H1 (cell line): ENCODE data around the gene EFHD1. TPM values are rescaled to one million over a fixed set of nuclear protein-coding genes. Genes with fewer than 3 reads are reported as not detected.

Experiments
- CREB1 ChIP-seq: IDR thresholded peaks from 2 replicates; pipeline ENCODE4 v1.6.1; 2012; ENCODE audit warnings: inconsistent platforms
- EGR1 ChIP-seq: IDR thresholded peaks from 2 replicates; pipeline ENCODE4 v1.6.1; 2011; ENCODE audit warnings: low read depth, low read length, borderline replicate concordance
- KDM1A ChIP-seq: fragments of 200-600, 300-600 bp; sonication (generic); IDR thresholded peaks from 2 replicates; pipeline ENCODE4 v1.7.1; 2016; ENCODE audit warnings: mild to moderate bottlenecking, low read length, borderline replicate concordance
- SIRT6 ChIP-seq: IDR thresholded peaks from one replicate; pipeline ENCODE4 v1.7.1; 2012; ENCODE audit warnings: low read length, inconsistent platforms
- SP4 ChIP-seq: IDR thresholded peaks from 2 replicates; pipeline ENCODE4 v1.6.1; 2012; ENCODE audit warnings: low read length, inconsistent platforms
- polyA plus RNA-seq, 7 experiments: library from polyadenylated mRNA; depleted of rRNA in 3 of 7; stranded (reverse) in 5 of 7; unstranded in 2 of 7; fragments of >200 nt in 5 of 7; fragments of 200-250 nt in 2 of 7; gene quantifications; 1 replicate in 5 of 7; 2 replicates in 1 of 7; 4 replicates in 1 of 7; pipeline versions ENCODE4 v1.2.1 to v1.2.3, GENCODE V29; 2011 to 2013; ENCODE audit warnings: missing spikeins in 2 of 7, mixed read lengths in 2 of 7
- total RNA-seq: library from RNA; stranded (reverse); fragmentation: NEBNext Ultra II Directional; extraction: Animal tissue kit (Norgen Biotek cat#: 25700); gene quantifications from 2 replicates; pipeline ENCODE4 v1.2.1, GENCODE V29; 2021

The EFHD1 gene
- total and polyA plus RNA-seq, 2 of the 8 experiments (the other 6 are each of a cell fraction or from before 2014, with no cell fraction given) = 3.4 to 4.5 TPM

DNA sequence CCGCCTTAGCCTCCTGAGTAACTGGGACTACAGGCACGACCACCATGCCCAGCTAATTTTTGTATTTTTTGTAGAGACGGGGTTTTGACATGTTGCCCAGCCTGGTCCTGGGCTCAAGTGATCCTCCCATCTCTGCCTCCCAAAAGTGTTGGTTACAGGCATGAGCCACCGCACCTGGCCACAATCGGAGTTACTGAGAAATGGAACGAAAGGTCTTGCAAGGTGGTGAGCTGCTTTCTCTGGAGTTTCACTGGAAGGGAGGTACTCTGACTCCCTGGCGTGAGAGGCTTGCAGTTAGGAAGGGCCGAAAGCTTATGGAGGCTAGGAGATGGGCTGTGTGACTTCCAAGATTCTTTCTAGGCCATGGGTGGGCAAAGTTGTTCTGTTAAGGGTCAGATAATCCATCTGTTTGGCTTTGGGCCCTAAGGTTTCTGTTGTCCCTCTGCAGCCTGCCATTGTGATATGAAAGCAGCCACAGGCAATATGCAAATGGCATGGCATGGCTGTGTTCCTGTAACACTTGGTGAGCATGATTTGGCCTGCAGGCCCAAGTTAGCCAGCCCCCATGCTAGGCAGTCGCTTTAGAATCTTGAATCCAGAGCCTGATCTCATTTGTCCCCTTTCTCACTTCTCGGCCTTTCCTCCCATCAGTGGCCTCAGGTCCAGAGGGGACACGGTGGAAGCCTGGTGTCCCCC, 7.9 kb downstream of the EFHD1 start (continued):
- TF ChIP-seq SIRT6 (no peak), SP4 (no peak), KDM1A (no peak), EGR1 (no peak), CREB1 (no peak)
